HepG2 (cell line): ENCODE data around the gene SORBS2. TPM values are rescaled to one million over a fixed set of nuclear protein-coding genes. Genes with fewer than 3 reads are reported as not detected.
A peak's percentile ranks its signal among the peaks of the same experiment; 100 is the strongest.

Experiments
- E2F5 ChIP-seq: sonication (generic); formaldehyde crosslinking; conservative IDR thresholded peaks from 2 replicates; pipeline ENCODE4 v1.4.0; 2020; ENCODE audit warnings: missing genetic modification reagents
- GABPB1 ChIP-seq: IDR thresholded peaks from 2 replicates; pipeline ENCODE4 v1.6.1; 2016; ENCODE audit warnings: mild to moderate bottlenecking, missing genetic modification reagents, moderate library complexity, missing compliant biosample characterization
- GATA4 ChIP-seq: sonication (generic); IDR thresholded peaks from 2 replicates; pipeline ENCODE4 v1.6.1; 2016; ENCODE audit warnings: antibody characterized with exemption, low read depth, borderline replicate concordance
- GMEB2 ChIP-seq: IDR thresholded peaks from 2 replicates; pipeline ENCODE4 v1.6.1; 2016; ENCODE audit warnings: missing biosample characterization, missing genetic modification reagents, low read depth
- MAFG ChIP-seq: sonication (generic); formaldehyde crosslinking; IDR thresholded peaks from 2 replicates; pipeline ENCODE4 v1.5.1; 2020; ENCODE audit warnings: mild to moderate bottlenecking, missing genetic modification reagents
- PITX1 ChIP-seq: sonication (generic); formaldehyde crosslinking; IDR thresholded peaks from 2 replicates; pipeline ENCODE4 v1.5.1; 2020; ENCODE audit warnings: mild to moderate bottlenecking, missing genetic modification reagents
- SETDB1 ChIP-seq: sonication (generic); formaldehyde crosslinking; IDR thresholded peaks from 2 replicates; pipeline ENCODE4 v1.5.1; 2020; ENCODE audit warnings: missing genetic modification reagents, mild to moderate bottlenecking, borderline replicate concordance
- TOE1 ChIP-seq: sonication (generic); formaldehyde crosslinking; IDR thresholded peaks from 2 replicates; pipeline ENCODE4 v1.4.0; 2020; ENCODE audit warnings: mild to moderate bottlenecking, missing genetic modification reagents
- YY1 ChIP-seq: IDR thresholded peaks from 2 replicates; pipeline ENCODE4 v1.6.1; 2011; ENCODE audit warnings: low read length, low read depth, moderate library complexity, mild to moderate bottlenecking; ENCODE audit not compliant: insufficient read depth, insufficient replicate concordance
- ZBTB3 ChIP-seq: sonication (generic); formaldehyde crosslinking; IDR thresholded peaks from 2 replicates; pipeline ENCODE4 v1.4.0; 2020; ENCODE audit warnings: low read depth, mild to moderate bottlenecking, moderate library complexity, missing genetic modification reagents, borderline replicate concordance
- ZBTB8A ChIP-seq: sonication (generic); formaldehyde crosslinking; IDR thresholded peaks from 2 replicates; pipeline ENCODE4 v1.4.0; 2020; ENCODE audit warnings: mild to moderate bottlenecking, low read depth, missing genetic modification reagents, borderline replicate concordance
- ZFP91 ChIP-seq: sonication (generic); formaldehyde crosslinking; IDR thresholded peaks from 2 replicates; pipeline ENCODE4 v1.9.0; 2022; ENCODE audit warnings: missing genetic modification reagents, mild to moderate bottlenecking, borderline replicate concordance
- ZNF224 ChIP-seq: sonication (generic); formaldehyde crosslinking; IDR thresholded peaks from 2 replicates; pipeline ENCODE4 v1.5.0; 2020; ENCODE audit warnings: mild to moderate bottlenecking, missing genetic modification reagents
- ZNF333 ChIP-seq: sonication (generic); formaldehyde crosslinking; IDR thresholded peaks from 2 replicates; pipeline ENCODE4 v1.4.0; 2020; ENCODE audit warnings: mild to moderate bottlenecking, missing genetic modification reagents, borderline replicate concordance
- ZNF704 ChIP-seq: sonication (generic); formaldehyde crosslinking; IDR thresholded peaks from 2 replicates; pipeline ENCODE4 v1.8.1; 2023; ENCODE audit warnings: mild to moderate bottlenecking, inconsistent platforms, moderate library complexity, missing genetic modification reagents, borderline replicate concordance
- ZNF781 ChIP-seq: sonication (generic); formaldehyde crosslinking; IDR thresholded peaks from 2 replicates; pipeline ENCODE4 v1.5.1; 2020; ENCODE audit warnings: borderline replicate concordance, mild to moderate bottlenecking, missing genetic modification reagents; ENCODE audit errors: not compliant biosample characterization
- polyA plus RNA-seq, 8 experiments: library from polyadenylated mRNA; depleted of rRNA in 3 of 8; stranded (reverse) in 7 of 8; unstranded in 1 of 8; fragments of >200 nt; fragmentation: Illumina TruSeq in 4 of 8; extraction: Trizol in 4 of 8; gene quantifications; 2 replicates each; pipeline versions ENCODE4 v1.2.1 to v1.2.3, GENCODE V29; 2011 to 2016; ENCODE audit warnings: low read depth in 4 of 8, missing spikeins in 1 of 8, mixed read lengths in 1 of 8; ENCODE audit not compliant: insufficient read depth in 1 of 8
- total RNA-seq, 5 experiments: library from RNA; depleted of rRNA; stranded (reverse); fragments of >200 nt; fragmentation: Illumina TruSeq; extraction: Trizol; gene quantifications; 2 replicates each; pipeline ENCODE4 v1.2.3, GENCODE V29; 2016; ENCODE audit warnings: low read depth in 1 of 5

SORBS2 gene
- total and polyA plus RNA-seq, 2 of the 13 experiments (the other 11 are each of a cell fraction or from before 2014, with no cell fraction given): 25.0 to 80.5 TPM

- TF ChIP-seq ZFP91 (no peak), GABPB1 (CRISPR knock-in tag) (no peak), ZNF224 (no peak), TOE1 (CRISPR knock-in tag) (no peak), MAFG (no peak), GATA4 (no peak), ZBTB3 (CRISPR knock-in tag) (no peak), ZNF781 (CRISPR knock-in tag) (no peak), GMEB2 (CRISPR knock-in tag) (no peak), SETDB1 (no peak), ZBTB8A (0 out of 2 replicates have a peak, but pooled peaks have one; percentile 60), YY1 (no peak), E2F5 (CRISPR knock-in tag) (no peak), ZNF704 (no peak), PITX1 (CRISPR knock-in tag) (no peak), ZNF333 (CRISPR knock-in tag) (no peak)
- TF ChIP-seq, all 625 proteins: peak for 3
These were observed 71.5 kb downstream of the SORBS2 start (continued) for GRCh38 chr4:185740471-185740873.
